NCI-H510A (cell line): Measurements from ENCODE around the gene DNAAF8.

Experiments used
- DNase-seq: peaks from one replicate; lab custom pipeline; 2025; lab: John Stamatoyannopoulos, UW

The DNAAF8 gene

GRCh38 chr16:4734063-4734729 is at the start of gene DNAAF8, which contains the start of gene ANKS3:
DNAAF8 (plus strand) TSS chr16:4734537; CDS start chr16:4736515, 1,978 bp downstream.
ANKS3 (minus strand) TSS chr16:4734271; CDS start chr16:4730149, 4,122 bp downstream.
- DNase-seq = peak; percentile 85

DNA sequence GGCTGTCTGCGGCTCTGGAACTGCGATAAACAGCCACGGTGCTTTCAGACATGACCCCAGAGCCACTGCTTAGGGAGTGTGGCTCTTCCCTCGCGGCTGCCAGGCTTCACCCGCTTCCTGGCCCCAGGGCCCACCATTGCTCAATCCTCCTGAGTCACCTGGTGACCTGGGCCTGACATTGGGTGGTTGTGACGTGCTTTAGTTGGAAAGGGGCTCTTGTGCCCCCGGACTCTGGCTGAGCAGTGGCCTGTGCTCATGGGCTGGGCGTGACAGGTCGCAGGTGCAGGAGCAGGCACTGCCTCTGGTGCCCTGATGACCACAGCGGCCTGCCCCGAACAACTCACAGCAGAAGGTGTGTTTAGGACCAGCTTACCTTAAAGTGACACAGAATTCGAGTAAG is 49.6 kb upstream of the DNAAF8 start:
- no peak for DNase-seq

DNA sequence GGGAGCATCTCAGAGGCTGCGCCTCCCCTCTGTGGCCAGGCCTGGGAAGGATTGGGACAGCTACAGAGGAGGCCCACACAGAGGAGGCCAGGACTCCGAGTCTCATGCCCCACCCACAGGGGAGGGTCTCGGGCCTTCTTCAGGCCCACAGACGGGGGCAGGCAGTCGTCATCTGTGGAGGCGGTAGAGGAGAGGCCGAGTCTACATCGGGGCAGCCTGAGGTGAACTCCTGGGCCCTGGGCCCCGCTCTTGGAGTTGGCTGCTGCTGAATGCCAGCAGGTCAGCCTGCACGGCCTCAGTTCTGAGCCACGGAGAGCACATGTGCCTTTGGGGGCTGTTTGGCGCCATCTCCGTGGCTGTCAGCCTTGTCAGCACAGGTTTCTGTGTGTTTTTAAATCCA is 49.0 kb upstream of the DNAAF8 start:
- no peak for DNase-seq

- no peak for DNase-seq
Measured at GRCh38 chr16:4685776-4686496, 48.4 kb upstream of the DNAAF8 start.

DNA sequence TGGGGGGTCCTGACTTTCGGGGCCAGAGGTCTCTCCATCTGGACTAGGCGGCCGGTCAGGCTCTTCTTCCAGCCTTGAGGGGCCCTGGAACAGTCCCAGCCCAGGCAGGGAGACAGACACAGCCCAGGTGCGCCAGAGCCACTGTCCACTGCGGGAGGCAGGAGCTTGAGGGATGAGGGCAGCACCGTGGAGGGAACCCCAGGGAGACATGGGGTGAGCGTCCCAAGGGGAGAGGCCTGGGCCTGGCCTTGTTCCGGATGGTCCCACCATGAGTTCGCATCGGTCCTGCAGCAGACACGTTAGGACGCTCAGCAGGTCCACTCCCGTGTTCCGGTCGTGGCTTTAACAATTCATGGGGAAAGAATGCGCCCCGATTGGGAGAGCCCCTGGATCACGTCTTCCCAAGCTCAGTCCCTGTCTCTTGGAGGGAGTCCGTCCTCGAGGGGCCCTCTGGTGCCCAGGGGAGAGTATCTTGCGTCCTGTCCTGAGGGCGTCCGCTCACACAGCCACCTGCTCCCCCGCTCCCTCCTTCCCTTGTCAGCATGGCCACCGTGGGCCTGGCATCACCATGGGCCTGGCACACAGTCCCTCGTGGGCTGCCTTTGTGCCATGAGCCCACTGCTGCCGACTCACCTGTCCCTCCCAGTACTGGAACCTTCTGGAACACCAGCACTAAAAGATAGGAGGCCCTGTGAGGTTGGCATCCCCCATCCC is 47.7 kb upstream of the DNAAF8 start:
- DNase-seq = no peak

- DNase-seq = no peak
Measured at GRCh38 chr16:4687416-4687815, 46.9 kb upstream of the DNAAF8 start.

DNA sequence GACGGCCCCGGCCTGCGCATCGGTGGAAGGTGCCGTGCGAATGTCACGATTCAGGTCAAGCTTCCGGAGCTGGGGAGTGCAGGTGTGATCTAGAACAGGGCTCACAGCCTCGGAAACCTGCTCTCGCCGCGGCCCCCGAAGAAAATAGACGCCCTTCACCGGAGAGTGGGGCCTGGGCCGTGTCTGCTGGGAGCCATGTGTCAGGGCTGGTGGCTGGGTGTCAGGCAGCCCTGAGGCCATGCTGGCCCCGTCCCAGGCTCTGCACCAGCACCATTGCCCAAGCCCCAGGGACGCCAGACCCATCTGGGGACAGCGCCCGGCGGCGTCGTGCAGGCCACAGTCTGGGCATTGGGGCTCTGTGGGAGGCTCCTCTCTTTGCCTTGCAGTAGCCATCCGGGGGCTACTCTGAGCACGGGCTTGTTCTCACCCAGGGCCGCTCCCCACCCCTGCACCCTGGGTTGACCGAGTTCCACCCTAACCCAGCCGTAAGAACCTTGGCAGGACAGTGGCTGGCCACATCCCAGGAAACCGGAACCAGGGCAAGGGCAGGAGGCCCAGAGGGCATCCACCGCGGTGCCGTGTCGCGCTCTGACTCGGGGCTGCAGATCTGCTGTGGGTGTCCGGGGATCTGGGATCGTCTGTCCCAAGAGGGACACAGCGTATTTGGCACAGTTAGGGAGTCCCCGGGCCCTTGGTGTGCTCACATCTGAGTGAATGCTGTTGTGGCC is 46.2 kb upstream of the DNAAF8 start:
- no peak for DNase-seq

DNA sequence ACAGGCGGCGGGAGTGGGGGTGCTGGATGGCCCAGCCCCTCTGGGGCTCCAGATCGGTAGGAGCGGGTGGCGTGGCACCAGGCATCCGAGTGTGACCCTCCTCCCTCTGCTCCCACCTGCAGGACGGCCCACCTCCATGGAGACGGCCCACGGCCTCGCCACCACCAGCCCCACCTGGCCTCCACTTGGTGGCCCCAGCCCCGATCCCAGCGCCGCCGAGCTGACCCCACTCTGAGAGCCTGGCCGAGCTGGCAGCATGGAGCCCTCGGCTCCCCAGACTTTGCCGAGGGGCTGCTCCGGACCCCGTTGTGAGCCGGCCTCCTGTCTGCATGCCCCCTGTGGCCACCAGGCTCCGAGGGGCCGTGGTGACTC is 45.7 kb upstream of the DNAAF8 start:
- no peak for DNase-seq

DNA sequence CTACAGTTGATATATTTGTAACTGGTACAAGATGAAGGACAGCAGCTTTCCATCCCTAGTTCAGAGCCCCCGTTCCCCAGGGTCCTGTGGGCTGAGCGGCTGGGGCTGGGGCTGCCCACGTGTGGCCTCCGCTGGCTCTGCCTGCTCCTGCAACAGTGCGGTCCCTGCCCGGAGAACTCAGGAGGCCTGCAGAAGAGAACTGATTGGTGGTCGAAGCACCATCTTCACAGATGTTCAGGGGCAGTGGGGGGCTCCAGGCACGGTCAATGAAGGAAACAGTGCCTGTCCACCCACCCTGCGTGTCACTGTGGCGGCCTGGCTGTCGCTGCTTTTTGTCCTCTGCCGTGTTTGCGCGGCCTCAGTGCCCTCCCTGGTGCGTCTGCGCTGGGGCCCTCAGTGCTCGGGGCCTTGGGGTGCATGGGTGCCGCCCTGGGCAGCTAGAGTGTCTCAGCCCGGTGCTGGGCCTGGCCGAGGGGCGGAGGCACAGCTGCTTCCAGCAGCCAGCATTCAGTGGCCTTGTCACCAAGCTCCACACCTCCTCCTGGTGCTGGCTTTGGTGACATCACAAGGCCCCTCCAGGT is 45.2 kb upstream of the DNAAF8 start:
- no peak for DNase-seq

DNA sequence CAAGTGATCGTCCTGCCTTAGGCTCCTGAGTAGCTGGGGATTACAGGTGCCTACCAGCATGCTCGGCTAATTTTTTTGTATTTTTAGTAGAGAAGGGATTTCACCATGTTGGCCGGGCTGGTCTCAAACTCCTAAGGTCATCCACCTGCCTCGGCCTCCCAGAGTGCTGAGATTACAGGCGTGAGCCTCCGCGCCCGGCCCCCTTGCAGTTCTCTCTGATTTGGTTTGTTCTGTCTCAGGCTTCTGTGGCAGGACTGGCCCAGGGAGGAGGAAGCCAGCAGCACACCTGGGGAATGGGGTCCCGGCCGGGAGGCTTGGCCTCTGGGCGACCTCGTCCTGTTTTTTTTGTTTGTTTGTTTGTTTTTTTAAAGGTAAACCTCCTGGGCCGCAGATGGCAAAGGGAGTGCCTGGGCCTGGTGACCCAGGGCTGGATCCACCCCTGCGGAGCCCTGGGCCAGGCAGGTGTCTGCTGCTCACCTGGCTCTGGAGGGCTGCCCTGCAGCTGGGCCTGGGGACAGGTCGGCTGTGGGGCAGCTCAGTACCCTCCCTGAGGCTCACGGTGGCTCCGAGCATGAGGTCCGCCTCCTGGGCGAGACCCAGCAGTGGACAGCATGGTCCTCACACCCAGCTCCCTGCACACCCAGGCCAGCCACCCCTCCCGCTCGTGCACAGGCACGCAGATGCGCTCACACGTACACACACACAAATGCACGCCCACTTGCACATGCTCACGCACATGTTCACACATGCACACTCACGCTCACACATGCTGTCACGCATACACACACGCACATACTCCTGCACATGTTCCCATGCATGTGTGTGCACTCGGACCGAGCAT is 44.3 kb upstream of the DNAAF8 start:
- DNase-seq = no peak

DNA sequence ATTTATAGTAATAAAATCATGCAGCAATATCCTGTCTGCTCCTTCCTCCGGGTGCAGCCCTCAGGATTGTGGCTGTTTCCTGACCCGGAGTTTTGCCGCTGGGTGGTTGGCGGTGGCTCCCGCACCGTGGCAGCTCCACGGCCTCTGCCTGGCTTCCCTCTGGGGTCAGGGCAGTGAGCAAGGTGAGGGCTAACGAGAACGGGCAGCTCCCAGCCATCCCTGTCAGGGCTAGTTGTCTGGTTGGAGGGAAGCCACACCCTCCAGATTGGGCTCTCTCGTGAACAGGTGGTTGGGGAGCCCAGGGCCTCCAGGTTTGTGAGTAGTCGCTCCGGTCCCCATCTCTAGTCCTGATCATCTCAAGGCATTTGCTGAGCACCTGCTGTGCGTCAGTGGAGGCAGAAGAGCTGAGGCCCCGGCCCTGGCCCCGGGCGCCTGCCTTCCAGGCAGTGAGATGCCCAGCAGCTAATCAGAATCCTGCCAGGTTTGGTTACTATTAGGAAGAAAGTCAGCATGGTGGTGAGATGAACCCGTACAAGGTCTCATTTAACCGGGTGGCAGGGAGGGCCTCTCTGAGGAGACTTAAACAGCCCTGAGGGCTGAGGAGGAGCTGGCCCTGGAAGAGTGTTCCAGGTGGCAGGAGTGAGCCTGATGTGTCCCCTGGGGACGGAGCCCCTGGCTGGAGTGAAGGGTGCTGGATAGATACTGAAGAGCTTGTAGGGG is 43.2 kb upstream of the DNAAF8 start:
- no peak for DNase-seq

GRCh38 chr16:4691666-4692412 is 42.5 kb upstream of the DNAAF8 start:
- no peak for DNase-seq

DNA sequence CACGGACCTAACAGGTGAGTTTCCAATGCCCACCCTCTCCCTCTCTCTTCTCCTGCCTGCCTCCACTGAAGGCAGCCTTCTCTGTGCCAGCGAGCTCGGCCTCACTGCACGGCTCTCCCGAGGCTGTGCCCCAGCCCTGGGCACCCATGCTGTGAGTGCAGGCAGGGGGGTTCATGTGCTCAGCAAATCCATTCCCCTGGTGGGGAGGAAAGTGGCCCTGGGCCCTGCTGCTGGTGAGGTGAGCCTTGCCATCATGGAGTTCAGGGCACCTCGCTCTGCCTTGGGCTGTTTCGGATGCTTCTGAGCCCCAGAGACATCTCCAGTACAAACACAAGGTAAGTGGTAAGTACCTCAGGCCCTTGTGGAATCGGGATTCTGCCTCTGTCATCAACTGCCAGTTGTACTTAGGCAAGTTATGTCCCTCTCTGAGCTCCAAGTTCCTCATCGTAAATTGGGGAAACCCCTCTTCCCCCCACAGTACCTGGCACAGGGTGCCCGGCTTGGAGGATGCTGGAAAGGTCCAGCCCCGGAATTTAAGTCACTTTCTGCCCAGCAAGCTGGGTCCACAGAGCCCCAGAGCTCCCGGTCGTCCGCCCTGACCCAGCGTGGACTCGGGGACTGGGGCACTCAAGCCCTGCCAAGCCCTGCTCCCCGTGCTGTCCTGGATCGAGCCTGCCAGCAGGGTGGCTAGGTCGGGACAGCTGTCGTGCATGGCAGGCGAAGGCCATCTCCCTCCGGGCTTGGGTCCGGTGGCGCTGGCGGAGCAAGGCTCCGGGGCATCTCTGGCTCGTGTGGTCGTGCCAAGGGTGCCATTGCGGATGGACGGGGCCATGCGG is 41.7 kb upstream of the DNAAF8 start:
- no peak for DNase-seq

GRCh38 chr16:4693296-4693955 is 40.9 kb upstream of the DNAAF8 start, which contains the start of gene NUDT16L1:
NUDT16L1 (plus strand) TSS chr16:4693562; CDS start chr16:4693727, 165 bp downstream.
- DNase-seq = peak; percentile 89

GRCh38 chr16:4693956-4694641 is 40.2 kb upstream of the DNAAF8 start:
- no peak for DNase-seq

GRCh38 chr16:4694642-4695451 is 39.5 kb upstream of the DNAAF8 start:
- DNase-seq = no peak
